MCF 10A (cell line): ENCODE data around the gene TLE6. TPM values are rescaled to one million over a fixed set of nuclear protein-coding genes. Genes with fewer than 3 reads are reported as not detected.

ENCODE experiments used
- BruUV-seq: library from RNA; stranded (reverse); fragments of 400-500 nt; replicated peaks from 2 replicates; lab custom pipeline; 2021; lab: Mats Ljungman, UMichigan
- CTCF ChIA-PET: fragments of 300-600 bp; sonication (Branson Sonifier 250); formaldehyde crosslinking; extraction: SDS; loops from one replicate; lab custom pipeline; 2021; ENCODE audit warnings: antibody characterized with exemption, inconsistent platforms; lab: Yijun Ruan, JAX
- POLR2A ChIA-PET: fragments of 300-600, 350-650 bp; sonication (Branson Sonifier 250); formaldehyde crosslinking; extraction: SDS; loops from one replicate; lab custom pipeline; 2020; ENCODE audit warnings: antibody characterized with exemption, inconsistent platforms; lab: Yijun Ruan, JAX
- DNase-seq: peaks from one replicate; pipeline ENCODE4 v3.0.0-alpha.2; 2018; ENCODE audit not compliant: unreplicated experiment
- H3K27ac Mint-ChIP-seq: one replicate; pipeline ENCODE4 v1.8.0; 2022; ENCODE audit warnings: mild to moderate bottlenecking, low read depth, mixed read lengths; ENCODE audit not compliant: unreplicated experiment
- H3K27me3 Mint-ChIP-seq: one replicate; pipeline ENCODE4 v1.8.0; 2022; ENCODE audit warnings: mixed read lengths; ENCODE audit not compliant: insufficient read depth, unreplicated experiment
- H3K36me3 Mint-ChIP-seq: one replicate; pipeline ENCODE4 v1.8.0; 2022; ENCODE audit warnings: mild to moderate bottlenecking, moderate library complexity, mixed read lengths; ENCODE audit not compliant: insufficient read depth, unreplicated experiment
- H3K4me1 Mint-ChIP-seq: one replicate; pipeline ENCODE4 v1.8.0; 2022; ENCODE audit warnings: mixed read lengths; ENCODE audit not compliant: insufficient read depth, unreplicated experiment
- H3K4me3 Mint-ChIP-seq: one replicate; pipeline ENCODE4 v1.8.0; 2022; ENCODE audit warnings: mild to moderate bottlenecking, moderate library complexity, mixed read lengths; ENCODE audit not compliant: unreplicated experiment
- H3K9me3 Mint-ChIP-seq: one replicate; pipeline ENCODE4 v1.8.0; 2022; ENCODE audit warnings: mixed read lengths; ENCODE audit not compliant: unreplicated experiment
- intact Hi-C: fragments of 100-400 bp; cut with micrococcal nuclease; formaldehyde crosslinking; loops from 2 replicates; pipeline ENCODE4 v1.14.1; 2022
- total RNA-seq: library from RNA; stranded (reverse); gene quantifications from 2 replicates; pipeline ENCODE4 v1.2.3, GENCODE V29; 2022
- TF ChIP-seq, protein P1 (sequence below): fragments of 200-600 bp; IDR thresholded peaks from one replicate; pipeline ENCODE4 v1.8.0; 2022; ENCODE audit warnings: antibody characterized with exemption, mild to moderate bottlenecking; ENCODE audit not compliant: unreplicated experiment

TLE6 gene
- total RNA-seq, 1 experiment from 2014 or later = 0.89 TPM

DNA sequence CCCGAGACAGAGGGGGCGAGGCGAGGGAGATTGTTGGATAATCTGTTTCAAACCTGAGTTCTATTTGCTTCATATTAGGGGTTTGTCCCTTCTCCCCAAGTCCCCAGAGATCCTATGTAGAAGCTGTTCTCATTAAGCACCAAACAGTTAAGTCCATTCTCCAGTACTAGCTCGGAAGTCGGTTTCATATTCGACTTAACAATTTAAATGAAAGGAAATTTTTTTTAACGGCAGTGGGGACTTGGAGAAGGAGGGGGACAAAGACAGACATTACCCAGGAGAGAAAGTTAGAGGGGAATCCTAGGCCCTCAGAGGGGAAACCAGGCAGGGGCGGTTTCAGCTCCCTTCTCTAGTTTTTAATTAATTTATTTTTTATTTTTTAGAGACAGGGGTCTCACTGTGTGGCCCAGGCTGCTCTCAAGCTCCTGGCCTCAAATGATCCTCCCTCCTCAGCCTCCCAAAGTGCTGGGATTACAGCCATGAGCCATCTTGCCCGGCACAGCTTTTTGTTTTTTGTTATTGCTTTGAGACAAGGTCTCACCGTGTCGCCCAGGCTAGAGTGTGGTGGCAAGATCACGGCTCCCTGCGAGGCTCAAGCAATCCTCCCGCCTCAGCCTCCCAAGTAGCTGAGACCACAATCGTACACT lies 65.4 kb downstream of the TLE6 start:
- CTCF ChIA-PET = interaction anchor here (0.6 kb wide), 2 partner anchors 90 to 386 kb away, joined by 3 read pairs; no protein-coding TSS in a partner anchor
- TF ChIP-seq, protein P1, sequence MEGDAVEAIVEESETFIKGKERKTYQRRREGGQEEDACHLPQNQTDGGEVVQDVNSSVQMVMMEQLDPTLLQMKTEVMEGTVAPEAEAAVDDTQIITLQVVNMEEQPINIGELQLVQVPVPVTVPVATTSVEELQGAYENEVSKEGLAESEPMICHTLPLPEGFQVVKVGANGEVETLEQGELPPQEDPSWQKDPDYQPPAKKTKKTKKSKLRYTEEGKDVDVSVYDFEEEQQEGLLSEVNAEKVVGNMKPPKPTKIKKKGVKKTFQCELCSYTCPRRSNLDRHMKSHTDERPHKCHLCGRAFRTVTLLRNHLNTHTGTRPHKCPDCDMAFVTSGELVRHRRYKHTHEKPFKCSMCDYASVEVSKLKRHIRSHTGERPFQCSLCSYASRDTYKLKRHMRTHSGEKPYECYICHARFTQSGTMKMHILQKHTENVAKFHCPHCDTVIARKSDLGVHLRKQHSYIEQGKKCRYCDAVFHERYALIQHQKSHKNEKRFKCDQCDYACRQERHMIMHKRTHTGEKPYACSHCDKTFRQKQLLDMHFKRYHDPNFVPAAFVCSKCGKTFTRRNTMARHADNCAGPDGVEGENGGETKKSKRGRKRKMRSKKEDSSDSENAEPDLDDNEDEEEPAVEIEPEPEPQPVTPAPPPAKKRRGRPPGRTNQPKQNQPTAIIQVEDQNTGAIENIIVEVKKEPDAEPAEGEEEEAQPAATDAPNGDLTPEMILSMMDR = no peak
- no peaks in the 10 kb centered on the region for H3K9me3 Mint-ChIP-seq
- H3K36me3 Mint-ChIP-seq = no peaks in the 10 kb centered on the region
- DNase-seq = no peak
- POLR2A ChIA-PET = interaction anchor here (0.7 kb wide), 1 partner anchor 485 kb away, joined by 3 read pairs; no protein-coding TSS in a partner anchor
- no peak overlapping the region for H3K27ac Mint-ChIP-seq
- intact Hi-C loops = loop anchor here (10.0 kb wide), 1 partner anchor 358 kb away; no protein-coding TSS in a partner anchor
- peaks cover 5% of the 10 kb centered on the region for H3K4me1 Mint-ChIP-seq
- no peak overlapping the region for H3K4me3 Mint-ChIP-seq
- no TSS peak for BruUV-seq
- H3K27me3 Mint-ChIP-seq = no peaks in the 10 kb centered on the region

Other genes starting within 250 kb of the TLE6 start
- gene SLC39A3, start 237.5 kb upstream of the TLE6 start, total RNA-seq = 21.3 and 29.9 TPM in 2 replicates
- gene SGTA, start 194.3 kb upstream of the TLE6 start, total RNA-seq = 63.2 and 66.6 TPM in 2 replicates
- 93.7 and 114 TPM in 2 replicates for gene THOP1, start 192.1 kb upstream of the TLE6 start, total RNA-seq
- 3.1 and 4.0 TPM in 2 replicates for gene ZNF554, start 157.7 kb upstream of the TLE6 start, total RNA-seq
- gene ZNF555, start 136.1 kb upstream of the TLE6 start, total RNA-seq = 4.9 and 6.6 TPM in 2 replicates
- not detected in 2 replicates for gene ZNF556, start 110.2 kb upstream of the TLE6 start, total RNA-seq
- gene ZNF57, start 76.6 kb upstream of the TLE6 start, total RNA-seq = 4.8 and 5.5 TPM in 2 replicates
- 4.7 and 4.9 TPM in 2 replicates for gene ZNF77, start 32.6 kb upstream of the TLE6 start, total RNA-seq
- gene TLE2, start 51.7 kb downstream of the TLE6 start, total RNA-seq = 1.9 and 3.0 TPM in 2 replicates
- gene TLE5, start 84.9 kb downstream of the TLE6 start, total RNA-seq = 266 and 273 TPM in 2 replicates
- gene GNA11, start 116.8 kb downstream of the TLE6 start, total RNA-seq = 40.9 and 48.1 TPM in 2 replicates
- gene GNA15, start 158.5 kb downstream of the TLE6 start, total RNA-seq = 32.9 and 47.1 TPM in 2 replicates
- 0.39 and 0.44 TPM in 2 replicates for gene S1PR4, start 201.2 kb downstream of the TLE6 start, total RNA-seq
- 72.1 and 84.1 TPM in 2 replicates for gene NCLN, start 208.4 kb downstream of the TLE6 start, total RNA-seq
- 0.17 and 0.30 TPM in 2 replicates for gene CELF5, start 247.1 kb downstream of the TLE6 start, total RNA-seq